HUES48 (cell line): ENCODE measurements around the gene MICU1.
"Not testable (repeated sequence)": the region's sequence is repeated elsewhere in the genome, so short reads cannot be mapped to it uniquely, and the experiment has no call there.

Experiments
- H3K27ac ChIP-seq: one replicate; pipeline ENCODE4 v1.7.0; 2013; ENCODE audit warnings: low read depth, low read length, inconsistent platforms
- H3K27me3 ChIP-seq: 2 replicates; pipeline ENCODE4 v1.6.1; 2013; ENCODE audit warnings: mild to moderate bottlenecking, low read length; ENCODE audit not compliant: control insufficient read depth, insufficient read depth
- H3K36me3 ChIP-seq: 2 replicates; pipeline ENCODE4 v1.6.1; 2013; ENCODE audit warnings: low read length; ENCODE audit not compliant: control insufficient read depth, insufficient read depth
- H3K4me1 ChIP-seq: 2 replicates; pipeline ENCODE4 v1.6.1; 2013; ENCODE audit warnings: mild to moderate bottlenecking, low read length; ENCODE audit not compliant: control insufficient read depth, insufficient read depth
- H3K4me3 ChIP-seq: 2 replicates; pipeline ENCODE4 v1.5.1; 2013; ENCODE audit warnings: mild to moderate bottlenecking, low read depth, low read length
- H3K9ac ChIP-seq: 2 replicates; pipeline ENCODE4 v1.6.1; 2013; ENCODE audit warnings: mild to moderate bottlenecking, low read depth, low read length, moderate library complexity
- H3K9me3 ChIP-seq: 2 replicates; pipeline ENCODE4 v1.6.1; 2013; ENCODE audit warnings: low read length; ENCODE audit not compliant: control insufficient read depth, insufficient read depth

The MICU1 gene

DNA sequence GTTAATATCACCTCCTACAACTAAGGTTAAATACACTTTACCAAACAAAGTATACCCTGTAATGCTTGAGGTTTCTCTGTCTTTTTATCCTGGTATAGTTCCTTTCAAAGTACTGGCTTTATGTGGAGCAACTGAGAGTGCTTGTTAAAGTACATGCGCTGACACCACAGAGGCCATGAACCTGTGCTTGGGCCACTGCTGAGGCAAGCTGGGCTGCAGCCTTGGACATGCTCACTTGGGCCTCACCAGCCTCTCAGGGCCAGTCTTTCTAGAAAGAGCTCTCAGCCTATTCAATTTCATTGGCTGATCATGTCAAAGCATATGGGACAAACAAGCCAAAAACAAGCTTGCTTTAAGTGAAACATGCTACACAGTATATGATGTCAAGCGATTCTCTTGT lies 145.0 kb downstream of the MICU1 start:
- no peaks in the 10 kb centered on the region for H3K9me3 ChIP-seq
- no peaks in the 10 kb centered on the region for H3K27me3 ChIP-seq
- H3K36me3 ChIP-seq, result peaks cover 6% of the 10 kb centered on the region
- no peak overlapping the region for H3K27ac ChIP-seq
- H3K4me3 ChIP-seq, result no peak overlapping the region
- H3K4me1 ChIP-seq, result no peaks in the 10 kb centered on the region
- H3K9ac ChIP-seq, result no peak overlapping the region

DNA sequence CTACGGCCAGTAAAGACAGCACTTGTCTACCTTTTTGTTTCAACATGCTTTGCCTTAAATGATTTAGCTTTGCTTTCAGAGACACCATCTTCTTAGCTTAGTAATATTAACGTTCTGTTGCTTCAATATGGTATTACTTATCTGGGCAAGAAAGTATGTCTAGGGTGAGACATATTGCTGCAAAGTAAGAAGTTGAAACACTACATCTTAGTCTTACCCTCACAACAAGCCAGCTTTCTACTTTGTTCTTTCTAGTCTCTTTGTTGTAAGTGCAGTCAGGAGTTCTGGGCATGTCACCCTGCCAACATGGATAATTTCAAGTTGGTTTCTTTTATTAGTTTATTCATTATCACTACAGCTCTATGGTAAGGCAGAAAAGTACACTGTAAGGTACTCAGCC lies 148.4 kb downstream of the MICU1 start:
- no peak overlapping the region for H3K4me3 ChIP-seq
- no peaks in the 10 kb centered on the region for H3K4me1 ChIP-seq
- H3K27ac ChIP-seq, result no peak overlapping the region
- H3K36me3 ChIP-seq, result peaks cover 16% of the 10 kb centered on the region
- no peak overlapping the region for H3K9ac ChIP-seq
- no peaks in the 10 kb centered on the region for H3K27me3 ChIP-seq
- no peaks in the 10 kb centered on the region for H3K9me3 ChIP-seq

DNA sequence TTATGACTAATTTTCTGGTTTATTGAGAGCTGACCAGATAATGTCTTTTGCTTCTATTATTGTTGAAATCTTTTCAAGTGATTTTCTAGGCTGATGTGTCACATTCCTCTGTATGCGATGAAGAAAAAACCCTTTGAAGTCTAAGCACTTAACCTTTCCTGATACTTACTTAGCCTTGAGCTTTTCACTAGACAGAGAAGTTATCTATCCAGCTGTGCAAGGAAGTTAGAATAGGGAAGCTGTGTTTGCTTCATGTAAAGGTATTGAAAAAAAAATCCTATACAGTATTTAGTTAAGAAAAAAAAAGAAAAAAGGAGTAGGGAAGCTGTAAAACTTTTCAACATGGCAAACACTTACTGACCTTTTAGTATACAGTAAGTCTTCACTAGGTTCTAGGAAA lies 153.6 kb downstream of the MICU1 start:
- Histone ChIP-seq H3K27ac (no peak overlapping the region), H3K4me3 (no peak overlapping the region), H3K4me1 (no peaks in the 10 kb centered on the region), H3K27me3 (no peaks in the 10 kb centered on the region), H3K9me3 (no peaks in the 10 kb centered on the region), H3K9ac (no peak overlapping the region), H3K36me3 (peaks cover 16% of the 10 kb centered on the region)

DNA sequence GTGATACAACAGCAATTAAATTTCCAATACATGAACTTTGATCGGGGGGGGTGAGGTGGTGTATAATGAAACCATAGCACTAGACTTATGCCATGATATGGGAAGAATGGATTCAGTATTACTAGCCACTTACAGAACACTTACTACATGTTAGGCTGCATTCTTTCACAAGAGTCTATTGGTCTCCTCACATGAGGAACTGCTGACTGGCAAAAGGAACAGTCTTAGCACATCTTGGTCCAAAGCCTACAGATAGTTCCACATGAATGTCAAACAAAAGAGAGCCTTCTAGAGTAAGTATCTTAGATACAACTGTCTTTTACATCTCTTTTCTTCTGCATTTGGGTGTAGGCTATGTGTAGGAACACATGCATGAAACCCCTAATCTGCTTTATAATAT lies 155.2 kb downstream of the MICU1 start:
- Histone ChIP-seq H3K9ac (no peak overlapping the region), H3K4me3 (no peak overlapping the region)

DNA sequence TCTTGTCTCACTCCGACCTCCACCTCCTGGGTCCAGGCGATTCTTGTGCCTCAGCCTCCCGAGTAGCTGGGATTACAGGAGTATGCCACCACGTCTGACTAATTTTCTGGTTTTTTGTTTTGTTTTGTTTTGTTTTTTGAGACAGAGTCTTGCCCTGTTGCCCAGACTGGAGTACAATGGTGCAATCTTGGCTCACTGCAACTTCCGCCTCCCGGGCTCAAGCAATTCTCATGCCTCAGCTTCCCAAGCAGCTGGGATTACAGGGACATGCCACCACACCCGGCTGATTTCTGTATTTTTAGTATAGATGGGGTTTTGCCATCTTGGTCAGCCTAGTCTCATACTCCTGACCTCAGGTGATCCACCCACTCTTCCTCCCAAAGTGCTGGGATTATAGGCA lies 158.8 kb downstream of the MICU1 start:
- H3K4me3 ChIP-seq, H3K9ac ChIP-seq, H3K27ac ChIP-seq, H3K27me3 ChIP-seq, H3K4me1 ChIP-seq, H3K9me3 ChIP-seq, H3K36me3 ChIP-seq: not testable (repeated sequence)

More for the DNA sequence above, 155.2 kb downstream of the MICU1 start:
- Histone ChIP-seq H3K9me3 (no peaks in the 10 kb centered on the region), H3K27ac (no peak overlapping the region), H3K27me3 (no peaks in the 10 kb centered on the region), H3K36me3 (peaks cover 10% of the 10 kb centered on the region), H3K4me1 (no peaks in the 10 kb centered on the region)

DNA sequence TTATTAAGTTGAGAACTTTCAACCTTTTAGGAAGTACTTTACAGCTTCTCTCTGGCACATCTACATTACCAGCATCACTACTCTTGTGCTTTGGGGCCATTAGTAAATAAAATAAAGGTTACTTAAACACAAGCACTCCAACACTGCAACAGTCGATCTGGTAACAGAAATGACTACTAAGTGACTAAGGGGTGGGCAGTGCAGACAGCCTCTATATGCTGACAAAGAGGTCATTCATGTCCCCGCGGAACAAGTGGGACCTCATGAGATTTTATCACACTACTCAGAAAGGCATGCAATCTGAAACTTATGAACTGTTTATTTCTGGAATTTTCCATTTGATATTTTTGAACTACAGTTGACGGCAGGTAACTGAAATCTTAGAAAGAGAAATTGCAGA lies 159.9 kb downstream of the MICU1 start:
- no peak overlapping the region for H3K9ac ChIP-seq
- no peaks in the 10 kb centered on the region for H3K4me1 ChIP-seq
- no peaks in the 10 kb centered on the region for H3K27me3 ChIP-seq
- H3K27ac ChIP-seq, result no peak overlapping the region
- no peak overlapping the region for H3K4me3 ChIP-seq
- no peaks in the 10 kb centered on the region for H3K36me3 ChIP-seq
- H3K9me3 ChIP-seq, result no peaks in the 10 kb centered on the region

DNA sequence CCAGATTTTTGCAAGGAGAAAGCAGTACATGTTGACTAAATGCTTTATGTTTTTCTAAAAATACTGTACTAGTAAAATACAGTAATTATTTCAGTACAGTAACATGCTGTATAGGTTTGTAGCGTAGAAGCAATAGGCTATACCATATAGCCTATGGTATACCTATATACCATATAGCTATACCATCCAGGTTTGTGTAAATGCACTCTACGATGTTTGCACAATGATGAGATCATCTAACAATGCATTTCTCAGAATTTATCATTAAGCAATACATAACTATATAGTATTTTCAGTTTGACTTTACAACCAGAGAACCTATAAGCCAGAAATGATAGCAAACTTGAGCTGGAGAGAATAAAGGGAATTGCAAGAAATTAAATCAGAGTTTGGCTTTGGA lies 161.4 kb downstream of the MICU1 start:
- H3K9me3 ChIP-seq, result no peaks in the 10 kb centered on the region
- H3K27ac ChIP-seq, result no peak overlapping the region
- no peak overlapping the region for H3K4me3 ChIP-seq
- no peaks in the 10 kb centered on the region for H3K36me3 ChIP-seq
- no peak overlapping the region for H3K9ac ChIP-seq
- H3K27me3 ChIP-seq, result no peaks in the 10 kb centered on the region
- no peaks in the 10 kb centered on the region for H3K4me1 ChIP-seq

DNA sequence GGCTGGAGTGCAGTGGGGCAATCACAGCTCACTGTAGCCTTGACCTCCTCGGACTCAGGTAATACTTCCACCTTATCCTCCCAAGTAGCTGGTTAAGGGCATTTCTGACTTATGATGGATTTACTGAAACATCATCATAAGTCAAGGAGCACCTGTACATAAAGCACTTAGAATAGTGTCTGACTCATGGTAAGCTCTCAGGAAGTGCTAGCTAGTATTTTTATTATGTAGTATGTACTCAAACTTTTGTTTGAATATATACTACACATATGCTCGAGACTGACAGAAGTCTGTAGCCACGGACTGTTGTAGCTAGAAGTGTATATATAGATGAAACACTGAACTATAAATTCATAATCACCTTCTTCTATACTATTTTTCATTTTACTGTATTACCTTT lies 163.6 kb downstream of the MICU1 start:
- no peak overlapping the region for H3K27ac ChIP-seq
- no peaks in the 10 kb centered on the region for H3K27me3 ChIP-seq
- H3K9me3 ChIP-seq, result no peaks in the 10 kb centered on the region
- H3K36me3 ChIP-seq, result no peaks in the 10 kb centered on the region
- H3K4me1 ChIP-seq, result no peaks in the 10 kb centered on the region
- H3K4me3 ChIP-seq, result no peak overlapping the region
- H3K9ac ChIP-seq, result no peak overlapping the region

DNA sequence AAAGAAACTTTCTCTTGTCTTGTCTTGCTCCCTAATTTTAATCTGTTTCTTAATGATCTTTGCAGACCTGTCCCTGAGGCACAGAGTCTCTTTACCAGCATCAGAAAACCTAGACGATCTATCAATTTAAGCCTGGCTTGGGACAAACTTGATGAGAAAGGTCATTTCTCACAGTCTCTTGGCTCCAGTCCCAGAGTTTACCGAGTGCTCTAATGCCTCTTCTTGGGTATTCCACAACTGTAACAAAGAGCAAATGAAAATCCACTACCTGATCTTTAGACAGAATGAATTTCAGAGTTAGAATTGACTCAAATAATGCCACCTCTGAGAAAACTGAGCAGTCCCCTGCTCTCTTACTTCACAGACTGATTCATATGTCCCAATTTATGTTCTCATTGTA lies 164.8 kb downstream of the MICU1 start:
- Histone ChIP-seq H3K9me3 (no peaks in the 10 kb centered on the region), H3K4me3 (no peak overlapping the region), H3K27me3 (no peaks in the 10 kb centered on the region), H3K4me1 (no peaks in the 10 kb centered on the region), H3K27ac (no peak overlapping the region), H3K9ac (no peak overlapping the region), H3K36me3 (no peaks in the 10 kb centered on the region)

DNA sequence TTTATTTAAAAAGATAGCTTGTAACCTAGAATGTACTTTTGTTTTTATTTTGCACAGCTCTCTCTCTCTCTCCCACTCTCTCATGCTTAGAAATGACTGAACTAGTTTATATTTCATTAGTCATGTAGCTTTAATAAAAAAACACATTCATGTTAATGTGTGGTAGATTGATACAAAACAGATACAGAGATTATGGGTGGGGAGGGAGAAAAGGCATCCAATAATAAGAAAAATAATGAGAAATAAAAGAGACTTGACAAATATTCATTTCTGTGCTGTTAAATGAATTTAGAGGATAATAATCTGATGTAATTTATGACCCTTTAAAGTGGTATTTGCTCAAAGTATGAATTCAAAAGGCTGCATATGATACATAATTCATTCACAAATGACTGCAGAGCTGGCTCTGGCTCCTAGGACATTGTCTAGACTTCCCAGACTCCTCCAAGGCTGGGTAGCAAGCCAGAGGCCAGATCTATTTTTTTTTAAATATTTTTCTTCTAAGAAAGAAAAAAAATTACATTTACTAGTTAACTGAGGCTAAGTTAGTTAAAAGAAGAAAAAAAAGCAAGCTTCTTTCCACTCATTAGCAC lies 165.5 kb downstream of the MICU1 start:
- Histone ChIP-seq H3K4me3 (no peak overlapping the region), H3K27ac (no peak overlapping the region), H3K27me3 (no peaks in the 10 kb centered on the region), H3K4me1 (no peaks in the 10 kb centered on the region), H3K9ac (no peak overlapping the region), H3K36me3 (no peaks in the 10 kb centered on the region), H3K9me3 (no peaks in the 10 kb centered on the region)

DNA sequence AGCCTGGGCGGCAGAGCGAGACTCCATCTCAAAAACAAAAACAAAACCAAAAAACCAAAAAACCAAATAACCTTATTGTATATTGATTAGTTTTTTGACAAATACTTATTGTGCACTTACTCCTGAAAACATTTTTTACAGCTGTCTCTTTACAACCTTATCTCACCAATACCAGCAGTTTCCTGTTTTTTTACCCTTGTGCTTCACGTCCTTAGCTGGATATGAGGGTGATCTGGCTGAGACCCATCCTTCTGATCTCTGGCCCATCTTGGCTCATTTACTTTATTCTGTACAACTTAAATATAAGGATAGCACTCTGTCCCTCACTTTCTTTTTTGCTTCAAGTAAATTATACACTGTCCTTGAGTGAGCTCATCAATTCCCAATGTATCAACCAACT lies 166.6 kb downstream of the MICU1 start:
- Histone ChIP-seq H3K27ac (no peak overlapping the region), H3K9me3 (no peaks in the 10 kb centered on the region), H3K36me3 (no peaks in the 10 kb centered on the region), H3K9ac (no peak overlapping the region), H3K27me3 (no peaks in the 10 kb centered on the region), H3K4me3 (no peak overlapping the region), H3K4me1 (no peaks in the 10 kb centered on the region)
